ENCODE data around the gene EXOC4.

EXOC4 gene

DNA sequence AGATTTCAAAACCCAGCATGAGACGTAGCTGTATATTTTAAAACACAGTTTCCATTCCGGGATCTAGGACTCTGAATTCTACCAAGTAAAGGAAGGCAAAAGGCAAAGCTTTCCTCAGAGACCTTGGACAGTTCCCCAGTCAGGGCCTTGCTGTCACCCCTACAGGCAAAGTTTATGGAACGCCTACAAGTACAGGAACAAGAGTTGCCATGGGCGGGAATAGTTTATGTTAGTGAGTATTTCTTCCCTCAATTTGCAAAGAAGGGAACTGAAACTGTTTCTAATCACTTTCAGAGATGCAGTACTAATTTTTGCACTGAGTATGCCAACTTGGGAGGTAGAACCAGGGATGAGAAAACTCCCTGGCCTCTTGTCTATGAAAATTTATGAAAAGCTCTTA, 806.1 kb downstream of the EXOC4 start:
- no peak for DNase-seq (ENCODE audit: low spot score)
- no peak overlapping the region for H2BK15ac ChIP-seq (ENCODE audit: low read length)
- H3K14ac ChIP-seq (ENCODE audit: low read length), result no peak overlapping the region
- H3K27ac ChIP-seq (replicated peaks; ENCODE audit: low read length), result no peak overlapping the region
- H3K4me2 ChIP-seq (ENCODE audit: insufficient read depth, low read length, poor library complexity, severe bottlenecking), result no peak overlapping the region
- no peak overlapping the region for H2BK12ac ChIP-seq (ENCODE audit: low read length)
- no peak overlapping the region for H3K23ac ChIP-seq (ENCODE audit: low read depth, low read length, poor library complexity)
- no peak overlapping the region for H2BK120ac ChIP-seq (ENCODE audit: low read depth, low read length)
- no peak overlapping the region for H2BK5ac ChIP-seq (ENCODE audit: low read length)
- H2AK5ac ChIP-seq (ENCODE audit: low read depth, low read length), result no peak overlapping the region
- H3K36me3 ChIP-seq (replicated peaks in 1 of 2; ENCODE audit: control insufficient read depth in 2 of 2, insufficient read depth in 2 of 2, low read length in 2 of 2), result no peaks in the 10 kb centered on the region
- H3K79me1 ChIP-seq (ENCODE audit: low read depth, low read length), result no peaks in the 10 kb centered on the region
- no peak overlapping the region for H2AFZ ChIP-seq (ENCODE audit: low read length)
- H4K91ac ChIP-seq (ENCODE audit: low read depth, low read length, poor library complexity), result no peak overlapping the region
- no peak overlapping the region for H4K8ac ChIP-seq (ENCODE audit: low read depth, low read length)
- H3K27me3 ChIP-seq (ENCODE audit: control insufficient read depth in 3 of 3, insufficient read depth in 3 of 3, low read depth in 1 of 3, low read length in 3 of 3), result no peaks in the 10 kb centered on the region
- no peak overlapping the region for H3K4ac ChIP-seq (ENCODE audit: low read length)
- no peaks in the 10 kb centered on the region for H3K9me3 ChIP-seq (replicated peaks in 1 of 2; ENCODE audit: control insufficient read depth in 2 of 2, insufficient read depth in 1 of 2, low read depth in 1 of 2, low read length in 2 of 2)
- H3K4me3 ChIP-seq (ENCODE audit: low read length in 2 of 2), result no peak overlapping the region
- H3K4me1 ChIP-seq (ENCODE audit: control insufficient read depth in 2 of 2, insufficient read depth in 1 of 2, low read depth in 1 of 2, low read length in 2 of 2), result peaks cover 0 to 8% of the 10 kb centered on the region in 2 donors
- H3K18ac ChIP-seq (ENCODE audit: low read length), result no peak overlapping the region
- no CpG with 5 or more reads among the region's 4 CpGs for WGBS, 2 donors (ENCODE audit: extremely low coverage in 2 of 2, insufficient read length in 2 of 2, insufficient replicate concordance in 1 of 2)
- no peak overlapping the region for H3K9ac ChIP-seq (ENCODE audit: low read depth, low read length, poor library complexity)

DNA sequence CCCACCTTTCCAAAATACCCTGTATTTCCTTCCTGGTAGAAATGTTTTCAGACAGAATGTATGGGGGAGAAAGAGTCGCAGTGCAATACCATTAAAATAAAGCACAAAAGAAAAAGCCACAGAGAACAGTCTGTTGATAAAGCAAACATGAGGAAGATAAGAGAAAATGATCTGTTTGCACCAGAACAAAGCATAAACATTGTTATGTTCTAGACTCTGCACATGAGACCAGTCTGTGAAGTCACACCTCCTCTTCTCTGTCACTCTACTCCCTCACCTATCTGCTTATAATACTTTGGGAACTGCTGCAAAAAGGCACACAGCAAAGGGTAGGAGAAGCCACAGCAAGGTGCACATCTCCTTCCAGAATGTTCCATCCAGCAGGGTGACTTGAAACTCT, 807.0 kb downstream of the EXOC4 start:
- no peak overlapping the region for H4K91ac ChIP-seq (ENCODE audit: low read depth, low read length, poor library complexity)
- no peak overlapping the region for H2AK5ac ChIP-seq (ENCODE audit: low read depth, low read length)
- H3K4me3 ChIP-seq (ENCODE audit: low read length in 2 of 2), result no peak overlapping the region
- DNase-seq (ENCODE audit: low spot score), result no peak
- no peak overlapping the region for H2BK15ac ChIP-seq (ENCODE audit: low read length)
- H3K27me3 ChIP-seq (ENCODE audit: control insufficient read depth in 3 of 3, insufficient read depth in 3 of 3, low read depth in 1 of 3, low read length in 3 of 3), result no peaks in the 10 kb centered on the region
- no peak overlapping the region for H2BK12ac ChIP-seq (ENCODE audit: low read length)
- H3K4me1 ChIP-seq (ENCODE audit: control insufficient read depth in 2 of 2, insufficient read depth in 1 of 2, low read depth in 1 of 2, low read length in 2 of 2), result peaks cover 0 to 8% of the 10 kb centered on the region in 2 donors
- no peak overlapping the region for H2BK5ac ChIP-seq (ENCODE audit: low read length)
- H4K8ac ChIP-seq (ENCODE audit: low read depth, low read length), result no peak overlapping the region
- H3K27ac ChIP-seq (replicated peaks; ENCODE audit: low read length), result no peak overlapping the region
- H3K18ac ChIP-seq (ENCODE audit: low read length), result no peak overlapping the region
- H3K9me3 ChIP-seq (replicated peaks in 1 of 2; ENCODE audit: control insufficient read depth in 2 of 2, insufficient read depth in 1 of 2, low read depth in 1 of 2, low read length in 2 of 2), result no peaks in the 10 kb centered on the region
- WGBS, 2 donors (ENCODE audit: extremely low coverage in 2 of 2, insufficient read length in 2 of 2, insufficient replicate concordance in 1 of 2), result no CpG with 5 or more reads among the region's 1 CpG
- no peak overlapping the region for H3K23ac ChIP-seq (ENCODE audit: low read depth, low read length, poor library complexity)
- no peak overlapping the region for H3K4ac ChIP-seq (ENCODE audit: low read length)
- H3K14ac ChIP-seq (ENCODE audit: low read length), result no peak overlapping the region
- H3K79me1 ChIP-seq (ENCODE audit: low read depth, low read length), result no peaks in the 10 kb centered on the region
- H2BK120ac ChIP-seq (ENCODE audit: low read depth, low read length), result no peak overlapping the region
- H3K4me2 ChIP-seq (ENCODE audit: insufficient read depth, low read length, poor library complexity, severe bottlenecking), result no peak overlapping the region
- H3K9ac ChIP-seq (ENCODE audit: low read depth, low read length, poor library complexity), result no peak overlapping the region
- H2AFZ ChIP-seq (ENCODE audit: low read length), result no peak overlapping the region
- no peaks in the 10 kb centered on the region for H3K36me3 ChIP-seq (replicated peaks in 1 of 2; ENCODE audit: control insufficient read depth in 2 of 2, insufficient read depth in 2 of 2, low read length in 2 of 2)

DNA sequence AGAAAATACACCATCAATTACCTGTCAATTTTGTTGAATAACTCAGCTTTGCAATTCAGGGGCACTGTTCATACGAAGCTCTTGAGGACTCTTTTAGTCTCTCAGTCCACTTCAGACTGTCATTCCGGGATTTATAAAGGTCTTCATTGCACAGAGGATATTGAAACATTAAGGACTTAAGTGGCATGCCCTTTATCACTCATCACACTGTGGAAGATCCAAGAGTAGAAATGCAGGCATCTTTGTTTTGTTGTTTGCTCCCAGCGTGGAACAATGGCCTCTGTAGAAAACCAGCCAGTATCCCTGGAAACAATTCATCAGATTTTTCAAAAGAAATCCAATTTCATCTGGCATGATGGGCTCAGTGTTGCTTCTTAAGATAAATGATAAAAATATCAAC, 808.0 kb downstream of the EXOC4 start:
- Histone ChIP-seq H3K79me1 (ENCODE audit: low read depth, low read length) (no peaks in the 10 kb centered on the region), H3K4ac (ENCODE audit: low read length) (no peak overlapping the region), H3K9ac (ENCODE audit: low read depth, low read length, poor library complexity) (no peak overlapping the region), H3K9me3 (replicated peaks in 1 of 2; ENCODE audit: control insufficient read depth in 2 of 2, insufficient read depth in 1 of 2, low read depth in 1 of 2, low read length in 2 of 2) (no peaks in the 10 kb centered on the region), H3K36me3 (replicated peaks in 1 of 2; ENCODE audit: control insufficient read depth in 2 of 2, insufficient read depth in 2 of 2, low read length in 2 of 2) (no peaks in the 10 kb centered on the region), H2BK15ac (ENCODE audit: low read length) (no peak overlapping the region), H2BK120ac (ENCODE audit: low read depth, low read length) (no peak overlapping the region), H3K23ac (ENCODE audit: low read depth, low read length, poor library complexity) (no peak overlapping the region), H2BK12ac (ENCODE audit: low read length) (no peak overlapping the region), H2AFZ (ENCODE audit: low read length) (no peak overlapping the region), H3K4me1 (ENCODE audit: control insufficient read depth in 2 of 2, insufficient read depth in 1 of 2, low read depth in 1 of 2, low read length in 2 of 2) (peaks cover 0 to 8% of the 10 kb centered on the region in 2 donors), H3K18ac (ENCODE audit: low read length) (no peak overlapping the region), H3K27me3 (ENCODE audit: control insufficient read depth in 3 of 3, insufficient read depth in 3 of 3, low read depth in 1 of 3, low read length in 3 of 3) (no peaks in the 10 kb centered on the region), H2AK5ac (ENCODE audit: low read depth, low read length) (no peak overlapping the region), H4K8ac (ENCODE audit: low read depth, low read length) (no peak overlapping the region), H3K4me2 (ENCODE audit: insufficient read depth, low read length, poor library complexity, severe bottlenecking) (no peak overlapping the region), H4K91ac (ENCODE audit: low read depth, low read length, poor library complexity) (no peak overlapping the region), H3K27ac (replicated peaks; ENCODE audit: low read length) (no peak overlapping the region), H2BK5ac (ENCODE audit: low read length) (no peak overlapping the region), H3K14ac (ENCODE audit: low read length) (no peak overlapping the region), H3K4me3 (ENCODE audit: low read length in 2 of 2) (no peak overlapping the region)
- DNase-seq (ENCODE audit: low spot score), result no peak
- no CpG with 5 or more reads among the region's 3 CpGs for WGBS, 2 donors (ENCODE audit: extremely low coverage in 2 of 2, insufficient read length in 2 of 2, insufficient replicate concordance in 1 of 2)

GRCh38 chr7:134062460-134062859, 809.6 kb downstream of the EXOC4 start:
- Histone ChIP-seq H3K79me1 (ENCODE audit: low read depth, low read length) (no peaks in the 10 kb centered on the region), H2BK120ac (ENCODE audit: low read depth, low read length) (no peak overlapping the region), H3K4me3 (ENCODE audit: low read length in 2 of 2) (no peak overlapping the region), H3K4me1 (ENCODE audit: control insufficient read depth in 2 of 2, insufficient read depth in 1 of 2, low read depth in 1 of 2, low read length in 2 of 2) (peaks cover 0 to 8% of the 10 kb centered on the region in 2 donors), H3K23ac (ENCODE audit: low read depth, low read length, poor library complexity) (no peak overlapping the region), H3K9ac (ENCODE audit: low read depth, low read length, poor library complexity) (no peak overlapping the region), H4K8ac (ENCODE audit: low read depth, low read length) (no peak overlapping the region), H2AK5ac (ENCODE audit: low read depth, low read length) (no peak overlapping the region), H2BK12ac (ENCODE audit: low read length) (no peak overlapping the region), H3K27me3 (ENCODE audit: control insufficient read depth in 3 of 3, insufficient read depth in 3 of 3, low read depth in 1 of 3, low read length in 3 of 3) (no peaks in the 10 kb centered on the region), H3K4ac (ENCODE audit: low read length) (no peak overlapping the region), H3K4me2 (ENCODE audit: insufficient read depth, low read length, poor library complexity, severe bottlenecking) (no peak overlapping the region), H2AFZ (ENCODE audit: low read length) (no peak overlapping the region), H3K27ac (replicated peaks; ENCODE audit: low read length) (no peak overlapping the region), H2BK15ac (ENCODE audit: low read length) (no peak overlapping the region), H4K91ac (ENCODE audit: low read depth, low read length, poor library complexity) (no peak overlapping the region), H3K9me3 (replicated peaks in 1 of 2; ENCODE audit: control insufficient read depth in 2 of 2, insufficient read depth in 1 of 2, low read depth in 1 of 2, low read length in 2 of 2) (no peaks in the 10 kb centered on the region), H3K36me3 (replicated peaks in 1 of 2; ENCODE audit: control insufficient read depth in 2 of 2, insufficient read depth in 2 of 2, low read length in 2 of 2) (no peaks in the 10 kb centered on the region), H3K18ac (ENCODE audit: low read length) (no peak overlapping the region), H2BK5ac (ENCODE audit: low read length) (no peak overlapping the region), H3K14ac (ENCODE audit: low read length) (no peak overlapping the region)
- no CpG with 5 or more reads among the region's 4 CpGs for WGBS, 2 donors (ENCODE audit: extremely low coverage in 2 of 2, insufficient read length in 2 of 2, insufficient replicate concordance in 1 of 2)
- DNase-seq (ENCODE audit: low spot score), result no peak
